ENCODE data around the gene RNU6-1.

Gene RNU6-1

GRCh38 chr15:67839929-67840748, at the start of gene RNU6-1:
Gene RNU6-1 (minus strand): TSS chr15:67840045.
- peaks cover 44% of the 10 kb centered on the region for H3K27me3 Mint-ChIP-seq (ENCODE audit: low read depth)
- peaks cover 32% of the 10 kb centered on the region for H3K4me1 Mint-ChIP-seq (ENCODE audit: low read depth)
- no peaks in the 10 kb centered on the region for H3K9me3 Mint-ChIP-seq
- H3K4me3 Mint-ChIP-seq: peak within 1 kb of the TSS; percentile 89
- H3K36me3 Mint-ChIP-seq (ENCODE audit: low read depth): peaks cover 5% of the 10 kb centered on the region
- H3K27ac Mint-ChIP-seq: peak within 1 kb of the TSS; percentile 95

GRCh38 chr15:67887776-67888175, 47.9 kb upstream of the RNU6-1 start:
- Mint-ChIP-seq H3K27me3 (ENCODE audit: low read depth) (peaks cover 34% of the 10 kb centered on the region), H3K4me1 (ENCODE audit: low read depth) (no peaks in the 10 kb centered on the region), H3K4me3 (no peak overlapping the region), H3K9me3 (peaks cover 8% of the 10 kb centered on the region), H3K36me3 (ENCODE audit: low read depth) (no peaks in the 10 kb centered on the region), H3K27ac (no peak overlapping the region)

GRCh38 chr15:67885861-67886260, 46.0 kb upstream of the RNU6-1 start:
- peaks cover 8% of the 10 kb centered on the region for H3K9me3 Mint-ChIP-seq
- H3K4me1 Mint-ChIP-seq (ENCODE audit: low read depth): peaks cover 5% of the 10 kb centered on the region
- no peak overlapping the region for H3K27ac Mint-ChIP-seq
- peaks cover 2% of the 10 kb centered on the region for H3K36me3 Mint-ChIP-seq (ENCODE audit: low read depth)
- peaks cover 36% of the 10 kb centered on the region for H3K27me3 Mint-ChIP-seq (ENCODE audit: low read depth)
- no peak overlapping the region for H3K4me3 Mint-ChIP-seq

- Mint-ChIP-seq H3K4me3 (peak overlapping the region; percentile 49), H3K36me3 (ENCODE audit: low read depth) (peaks cover 2% of the 10 kb centered on the region), H3K4me1 (ENCODE audit: low read depth) (peaks cover 5% of the 10 kb centered on the region), H3K27ac (no peak overlapping the region), H3K27me3 (ENCODE audit: low read depth) (peaks cover 35% of the 10 kb centered on the region), H3K9me3 (peaks cover 7% of the 10 kb centered on the region)
Measured at GRCh38 chr15:67885175-67885523, 45.3 kb upstream of the RNU6-1 start.

GRCh38 chr15:67884514-67885174, 44.8 kb upstream of the RNU6-1 start:
- H3K9me3 Mint-ChIP-seq: peaks cover 2% of the 10 kb centered on the region
- peaks cover 2% of the 10 kb centered on the region for H3K36me3 Mint-ChIP-seq (ENCODE audit: low read depth)
- H3K27me3 Mint-ChIP-seq (ENCODE audit: low read depth): peaks cover 30% of the 10 kb centered on the region
- H3K4me3 Mint-ChIP-seq: peak overlapping the region; percentile 49
- H3K27ac Mint-ChIP-seq: no peak overlapping the region
- H3K4me1 Mint-ChIP-seq (ENCODE audit: low read depth): peaks cover 5% of the 10 kb centered on the region

GRCh38 chr15:67884009-67884408, 44.2 kb upstream of the RNU6-1 start:
- H3K4me3 Mint-ChIP-seq: peak overlapping the region; percentile 49
- H3K27me3 Mint-ChIP-seq (ENCODE audit: low read depth): peaks cover 25% of the 10 kb centered on the region
- peaks cover 5% of the 10 kb centered on the region for H3K4me1 Mint-ChIP-seq (ENCODE audit: low read depth)
- H3K36me3 Mint-ChIP-seq (ENCODE audit: low read depth): peaks cover 2% of the 10 kb centered on the region
- no peaks in the 10 kb centered on the region for H3K9me3 Mint-ChIP-seq
- H3K27ac Mint-ChIP-seq: no peak overlapping the region

GRCh38 chr15:67883234-67883773, 43.5 kb upstream of the RNU6-1 start:
- Mint-ChIP-seq H3K4me3 (no peak overlapping the region), H3K4me1 (ENCODE audit: low read depth) (peaks cover 5% of the 10 kb centered on the region), H3K27me3 (ENCODE audit: low read depth) (peaks cover 21% of the 10 kb centered on the region), H3K27ac (no peak overlapping the region), H3K9me3 (no peaks in the 10 kb centered on the region), H3K36me3 (ENCODE audit: low read depth) (peaks cover 2% of the 10 kb centered on the region)

- Mint-ChIP-seq H3K27me3 (ENCODE audit: low read depth) (peaks cover 22% of the 10 kb centered on the region), H3K4me1 (ENCODE audit: low read depth) (peaks cover 5% of the 10 kb centered on the region), H3K36me3 (ENCODE audit: low read depth) (peaks cover 2% of the 10 kb centered on the region), H3K4me3 (no peak overlapping the region), H3K9me3 (no peaks in the 10 kb centered on the region), H3K27ac (no peak overlapping the region)
Measured at GRCh38 chr15:67882487-67883233, 42.8 kb upstream of the RNU6-1 start.

- H3K4me1 Mint-ChIP-seq (ENCODE audit: low read depth): peaks cover 5% of the 10 kb centered on the region
- peaks cover 25% of the 10 kb centered on the region for H3K27me3 Mint-ChIP-seq (ENCODE audit: low read depth)
- peaks cover 2% of the 10 kb centered on the region for H3K36me3 Mint-ChIP-seq (ENCODE audit: low read depth)
- H3K9me3 Mint-ChIP-seq: no peaks in the 10 kb centered on the region
- H3K4me3 Mint-ChIP-seq: no peak overlapping the region
- no peak overlapping the region for H3K27ac Mint-ChIP-seq
Measured at GRCh38 chr15:67880651-67881182, 40.9 kb upstream of the RNU6-1 start.

GRCh38 chr15:67879440-67880129, 39.7 kb upstream of the RNU6-1 start:
- H3K27ac Mint-ChIP-seq: no peak overlapping the region
- H3K9me3 Mint-ChIP-seq: no peaks in the 10 kb centered on the region
- H3K4me3 Mint-ChIP-seq: no peak overlapping the region
- H3K4me1 Mint-ChIP-seq (ENCODE audit: low read depth): peaks cover 5% of the 10 kb centered on the region
- H3K36me3 Mint-ChIP-seq (ENCODE audit: low read depth): peaks cover 2% of the 10 kb centered on the region
- peaks cover 20% of the 10 kb centered on the region for H3K27me3 Mint-ChIP-seq (ENCODE audit: low read depth)

- Mint-ChIP-seq H3K27me3 (ENCODE audit: low read depth) (peaks cover 24% of the 10 kb centered on the region), H3K9me3 (peaks cover 1% of the 10 kb centered on the region), H3K4me3 (no peak overlapping the region), H3K27ac (no peak overlapping the region), H3K36me3 (ENCODE audit: low read depth) (peaks cover 2% of the 10 kb centered on the region), H3K4me1 (ENCODE audit: low read depth) (peaks cover 5% of the 10 kb centered on the region)
Measured at GRCh38 chr15:67878712-67879206, 38.9 kb upstream of the RNU6-1 start.

GRCh38 chr15:67873777-67874176, 33.9 kb upstream of the RNU6-1 start:
- Mint-ChIP-seq H3K4me1 (ENCODE audit: low read depth) (no peaks in the 10 kb centered on the region), H3K27ac (no peak overlapping the region), H3K27me3 (ENCODE audit: low read depth) (peaks cover 34% of the 10 kb centered on the region), H3K4me3 (no peak overlapping the region), H3K9me3 (peaks cover 17% of the 10 kb centered on the region), H3K36me3 (ENCODE audit: low read depth) (peaks cover 2% of the 10 kb centered on the region)

- Mint-ChIP-seq H3K27me3 (ENCODE audit: low read depth) (peaks cover 32% of the 10 kb centered on the region), H3K9me3 (peaks cover 19% of the 10 kb centered on the region), H3K27ac (no peak overlapping the region), H3K4me3 (no peak overlapping the region), H3K36me3 (ENCODE audit: low read depth) (peaks cover 2% of the 10 kb centered on the region), H3K4me1 (ENCODE audit: low read depth) (no peaks in the 10 kb centered on the region)
Measured at GRCh38 chr15:67870868-67871408, 31.1 kb upstream of the RNU6-1 start.
